ENCODE results near the gene DOCK11.
"Not testable (repeated sequence)": the region's sequence is repeated elsewhere in the genome, so short reads cannot be mapped to it uniquely, and the experiment has no call there.

DOCK11 gene

GRCh38 chrX:118495061-118495921, at the start of gene DOCK11:
Gene DOCK11, plus strand, starts transcription at chrX:118495815. Its CDS starts 157 bp downstream, at chrX:118495972.
- peak; percentile 60 to 68 for DNase-seq (ENCODE audit: low read depth in 2 of 2)

- DNase-seq (ENCODE audit: low read depth in 2 of 2), result no peak
Observed at GRCh38 chrX:118448273-118448783, 47.3 kb upstream of the DOCK11 start.

- no peak for DNase-seq (ENCODE audit: low read depth in 2 of 2)
Observed at GRCh38 chrX:118455013-118455412, 40.6 kb upstream of the DOCK11 start.

- no peak for DNase-seq (ENCODE audit: low read depth in 2 of 2)
Observed at GRCh38 chrX:118459494-118459893, 36.1 kb upstream of the DOCK11 start.

GRCh38 chrX:118464501-118464900, 31.1 kb upstream of the DOCK11 start:
- DNase-seq (ENCODE audit: low read depth in 2 of 2), result no peak

- no peak for DNase-seq (ENCODE audit: low read depth in 2 of 2)
Observed at GRCh38 chrX:118468122-118468521, 27.5 kb upstream of the DOCK11 start.

DNA sequence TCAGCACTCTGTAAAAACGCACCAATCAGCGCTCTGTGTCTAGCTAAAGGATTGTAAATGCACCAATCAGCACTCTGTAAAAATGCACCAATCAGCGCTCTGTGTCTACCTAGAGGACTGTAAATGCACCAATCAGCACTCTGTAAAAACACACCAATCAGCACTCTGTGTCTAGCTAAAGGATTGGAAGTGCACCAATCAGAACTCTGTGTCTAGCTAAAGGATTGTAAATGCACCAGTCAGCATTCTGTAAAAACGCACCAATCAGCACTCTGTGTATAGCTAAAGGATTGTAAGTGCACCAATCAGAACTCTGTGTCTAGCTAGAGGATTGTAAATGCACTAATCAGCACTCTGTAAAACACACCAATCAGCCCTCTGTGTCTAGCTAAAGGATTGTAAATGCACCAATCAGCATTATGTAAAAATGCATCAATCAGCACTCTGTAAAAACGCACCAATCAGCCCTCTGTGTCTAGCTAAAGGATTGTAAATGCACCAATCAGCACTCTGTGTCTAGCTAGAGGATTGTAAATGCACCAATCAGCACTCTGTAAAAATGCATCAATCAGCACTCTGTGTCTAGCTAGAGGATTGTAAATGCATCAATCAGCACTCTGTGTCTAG, 24.8 kb upstream of the DOCK11 start:
- DNase-seq (ENCODE audit: low read depth in 2 of 2), result not testable (repeated sequence)

DNA sequence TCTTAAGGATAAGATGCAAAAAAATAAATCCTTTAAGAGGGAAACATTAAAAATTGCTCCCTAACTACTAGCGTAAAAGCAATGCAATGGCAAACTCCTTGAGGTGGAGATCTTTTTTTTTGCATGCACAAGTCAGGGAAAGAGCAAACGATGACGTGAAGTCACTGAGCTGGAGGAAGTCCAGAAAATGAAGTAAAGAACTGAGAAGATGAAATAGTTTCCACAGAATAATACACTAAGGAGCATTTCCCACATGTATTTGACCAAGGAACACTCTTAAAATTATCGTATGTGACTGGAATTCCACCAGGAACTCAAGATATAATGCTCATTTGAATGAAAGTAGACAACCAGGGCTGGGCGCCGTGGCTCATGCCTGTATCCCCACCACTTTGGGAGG, 21.0 kb upstream of the DOCK11 start:
- no peak for DNase-seq (ENCODE audit: low read depth in 2 of 2)

GRCh38 chrX:118475903-118476302, 19.7 kb upstream of the DOCK11 start:
- DNase-seq (ENCODE audit: low read depth in 2 of 2), result no peak

DNA sequence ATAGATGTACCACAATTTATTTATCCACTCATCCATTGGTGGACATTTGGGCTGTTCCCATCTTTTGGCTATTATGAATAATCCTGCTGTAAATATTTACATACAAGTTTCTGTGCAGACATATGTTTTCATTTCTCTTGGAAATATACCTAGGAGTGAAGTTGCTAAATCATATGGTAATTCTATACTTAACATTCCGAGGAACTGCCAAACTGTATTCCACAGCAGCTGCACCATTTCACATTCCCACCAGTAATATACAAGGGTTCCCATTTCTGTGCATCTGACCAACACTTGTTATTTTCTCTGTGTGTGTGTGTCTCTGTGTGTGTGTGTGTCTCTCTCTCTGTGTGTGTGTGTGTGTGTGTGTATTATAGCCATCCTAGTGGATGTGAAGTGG, 15.4 kb upstream of the DOCK11 start:
- DNase-seq (ENCODE audit: low read depth in 2 of 2), result no peak

DNA sequence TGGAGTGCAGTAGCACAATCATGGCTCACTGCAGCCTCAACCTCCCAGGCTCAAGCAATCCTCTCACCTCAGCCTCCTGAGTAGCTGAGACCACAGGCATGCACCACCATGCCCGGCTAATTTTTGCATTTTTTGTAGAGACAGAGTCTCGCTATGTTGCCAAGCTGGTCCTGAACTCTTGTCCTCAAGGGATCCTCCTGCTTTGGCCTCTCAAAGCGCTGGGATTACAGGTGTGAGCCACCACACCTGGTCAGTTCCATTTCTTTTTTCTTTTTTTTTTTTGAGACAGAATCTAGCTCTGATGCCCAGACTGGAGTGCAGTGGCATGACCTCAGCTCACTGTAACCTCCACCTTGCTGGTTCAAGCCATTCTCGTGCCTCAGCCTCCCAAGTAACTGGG, 13.2 kb upstream of the DOCK11 start:
- DNase-seq (ENCODE audit: low read depth in 2 of 2), result not testable (repeated sequence)

DNA sequence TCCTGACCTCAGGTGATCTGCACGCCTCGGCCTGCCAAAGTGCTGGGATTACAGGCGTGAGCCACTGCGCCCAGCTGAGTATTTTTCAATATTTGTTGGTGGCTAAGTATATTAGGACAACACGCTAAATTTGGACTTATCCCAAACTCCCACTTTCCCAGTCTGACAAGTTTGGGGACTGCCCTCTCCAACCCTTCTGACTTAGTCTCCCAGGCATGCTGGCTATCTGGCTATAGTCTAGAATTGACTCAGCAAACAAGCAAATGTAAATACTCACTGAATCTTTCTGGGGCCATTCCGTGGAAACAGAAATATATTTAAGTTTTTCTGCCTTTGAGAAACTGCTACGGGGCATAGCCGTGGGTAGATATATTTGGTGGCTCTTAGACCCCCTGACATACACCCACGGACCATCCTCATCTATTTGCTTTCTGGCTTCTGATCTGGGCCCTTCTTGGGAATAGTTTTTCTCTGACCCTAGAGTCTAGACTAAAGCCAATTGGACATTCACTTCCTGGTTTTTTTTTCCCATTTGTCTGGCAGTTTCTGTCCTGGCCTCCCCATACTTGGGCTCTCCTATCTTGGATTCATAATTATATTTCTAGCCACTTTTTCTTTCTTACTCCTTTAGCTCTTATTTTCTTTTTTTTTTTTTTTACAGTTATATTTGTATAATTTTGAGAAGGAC, 11.3 kb upstream of the DOCK11 start:
- DNase-seq (ENCODE audit: low read depth in 2 of 2), result no peak

DNA sequence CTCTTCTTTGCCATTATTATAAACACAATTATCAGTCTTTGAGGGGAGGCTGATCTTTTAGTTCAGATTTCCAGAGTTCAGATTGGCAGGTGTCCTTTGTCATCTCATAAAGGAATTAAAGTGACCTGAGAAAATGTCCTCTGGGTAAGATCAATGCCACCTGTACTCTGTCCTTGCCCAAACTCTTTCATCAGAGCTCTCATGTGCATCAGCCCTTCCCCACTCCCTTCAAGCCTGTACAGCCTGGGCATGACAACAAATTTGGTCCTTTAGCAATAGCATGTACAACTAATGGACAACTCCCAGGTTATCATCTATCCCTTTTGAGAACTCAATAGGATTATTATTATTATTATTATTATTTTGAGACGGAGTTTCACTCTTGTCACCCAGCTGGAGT, 8.9 kb upstream of the DOCK11 start:
- DNase-seq (ENCODE audit: low read depth in 2 of 2), result not testable (repeated sequence)

DNA sequence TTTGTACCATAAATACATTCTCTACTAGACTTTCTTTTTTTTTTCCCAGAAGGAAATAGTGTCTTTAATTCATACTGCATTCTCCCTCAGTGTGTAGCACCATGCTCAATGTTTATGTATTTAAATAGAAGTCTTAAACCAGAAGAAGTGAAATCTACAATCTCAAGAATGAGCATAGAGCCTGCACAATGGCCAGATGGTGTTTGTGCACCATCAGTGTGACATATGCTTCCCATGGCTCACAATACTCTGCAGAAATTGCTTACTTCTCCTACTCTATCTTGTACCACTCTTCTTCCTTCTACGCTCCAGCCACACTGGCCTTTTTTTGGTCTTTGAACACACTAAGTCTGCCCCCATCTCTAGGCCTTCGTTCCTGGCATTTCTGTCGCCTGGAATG, 2.6 kb upstream of the DOCK11 start:
- DNase-seq (ENCODE audit: low read depth in 2 of 2), result no peak

DNA sequence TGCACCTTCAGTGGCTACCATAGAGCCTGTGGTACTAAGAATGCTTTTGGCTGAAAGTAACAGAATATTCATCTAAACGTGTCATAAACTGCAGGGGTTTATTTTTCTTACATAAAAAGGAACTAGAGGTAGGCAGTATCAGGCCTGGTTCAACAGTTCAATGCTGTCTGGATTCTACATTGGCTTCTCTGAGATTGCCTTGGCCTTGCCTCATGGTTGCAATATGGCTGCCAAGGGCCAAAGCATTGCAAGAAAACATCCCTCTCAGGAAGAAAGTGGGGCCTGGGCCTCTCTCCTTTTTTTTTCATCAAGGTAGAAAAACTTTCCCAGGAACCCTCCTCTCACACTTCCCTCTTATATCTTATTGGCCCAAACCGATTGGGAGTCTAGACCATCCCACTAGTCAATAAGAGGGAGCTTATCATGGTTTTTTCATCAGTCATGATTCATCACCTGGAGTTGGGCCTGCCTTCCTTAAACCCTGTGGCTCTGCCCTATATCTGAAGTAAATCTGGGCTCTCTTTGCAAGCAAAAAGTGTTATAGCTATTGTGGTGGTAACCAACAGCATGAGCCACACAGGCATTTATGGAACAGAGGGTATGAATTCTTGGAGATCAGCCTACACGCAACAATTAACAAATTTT, 1.8 kb upstream of the DOCK11 start:
- no peak for DNase-seq (ENCODE audit: low read depth in 2 of 2)

- peak; percentile 46 to 50 for DNase-seq (ENCODE audit: low read depth in 2 of 2)
Observed at GRCh38 chrX:118495958-118496762, 545 bp downstream of the DOCK11 start.

DNA sequence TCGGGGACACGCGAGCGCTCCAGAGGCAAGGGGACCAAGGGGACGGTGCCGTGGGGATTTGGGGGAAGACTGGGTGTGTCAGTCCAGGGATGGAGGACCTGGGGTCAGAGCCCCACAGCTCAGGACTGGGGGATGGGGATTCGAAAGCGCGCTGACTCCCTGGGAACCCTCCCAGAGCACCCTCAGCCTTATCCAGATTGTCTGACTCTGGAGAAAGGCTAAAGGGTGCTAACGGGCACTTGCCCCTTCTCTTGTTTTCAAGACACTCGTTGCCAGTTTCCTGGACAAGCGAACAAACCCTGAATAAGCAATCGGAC, 1.1 kb downstream of the DOCK11 start:
- no peak for DNase-seq (ENCODE audit: low read depth in 2 of 2)

DNA sequence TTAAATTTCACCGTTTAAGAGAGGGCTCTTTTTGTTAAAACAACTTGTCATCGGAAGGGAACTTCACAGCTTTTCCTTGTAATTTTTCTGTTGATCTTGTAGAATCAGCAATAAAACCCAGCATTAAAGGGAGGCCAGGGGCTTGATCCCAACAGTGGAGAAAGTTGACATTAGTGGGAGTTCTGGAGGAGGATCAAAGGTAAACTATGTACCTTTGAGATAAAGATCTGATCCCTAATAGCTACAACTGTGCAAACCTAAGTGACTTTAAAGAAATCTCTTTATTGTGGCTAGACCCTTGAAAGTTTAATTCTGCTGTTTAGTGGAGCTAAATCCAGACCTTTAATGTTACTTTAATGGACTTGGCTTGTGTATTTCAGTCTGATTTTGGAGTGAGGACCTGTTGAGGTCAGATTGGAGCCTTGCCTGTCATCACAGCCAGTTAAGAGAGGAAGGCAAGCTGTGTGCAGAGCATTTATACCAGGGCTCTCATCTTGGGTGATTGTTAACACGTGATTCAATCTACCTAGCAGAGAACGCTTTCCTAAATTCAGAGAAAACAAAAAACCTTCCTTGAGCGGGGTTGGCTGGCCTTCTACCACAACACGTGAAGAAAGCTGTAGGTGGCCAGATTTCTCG, 1.7 kb downstream of the DOCK11 start:
- no peak for DNase-seq (ENCODE audit: low read depth in 2 of 2)

DNA sequence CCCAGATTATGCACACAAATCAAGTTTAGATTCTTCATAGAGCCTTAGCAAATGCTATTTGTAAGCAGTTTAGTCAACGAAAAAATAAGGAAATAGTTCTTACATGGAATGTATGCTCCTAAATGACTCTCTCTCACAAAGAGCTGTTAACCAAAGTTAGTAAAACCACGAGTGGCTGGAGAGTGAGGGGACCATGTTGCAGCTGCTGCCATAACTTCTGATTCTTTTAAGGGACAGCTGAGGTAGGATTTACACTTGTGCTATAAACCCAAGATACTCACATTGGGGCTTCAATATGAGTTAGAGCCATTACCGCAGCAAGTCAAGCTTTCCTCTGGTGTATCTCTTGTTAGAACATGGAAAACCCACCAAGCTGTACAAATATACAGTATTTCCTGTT, 2.7 kb downstream of the DOCK11 start:
- no peak for DNase-seq (ENCODE audit: low read depth in 2 of 2)

DNA sequence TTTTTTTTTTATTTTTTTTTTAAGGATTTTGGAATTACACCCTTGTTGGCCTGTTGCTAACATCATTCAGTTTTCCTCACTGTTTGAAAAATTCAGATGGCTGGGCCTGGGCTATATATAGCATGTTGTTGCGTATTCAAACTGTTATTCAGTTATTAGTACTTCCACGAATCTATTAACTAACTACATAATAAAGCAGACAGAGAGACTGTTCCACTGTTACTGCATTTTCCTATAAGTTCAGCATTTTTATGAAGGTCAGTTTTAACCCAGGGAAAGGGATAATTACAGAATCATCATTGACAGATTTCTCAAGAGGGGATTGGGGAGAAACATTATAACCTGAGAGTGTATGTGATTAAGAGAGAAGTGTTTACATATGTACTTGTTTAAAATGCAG, 3.1 kb downstream of the DOCK11 start:
- DNase-seq (ENCODE audit: low read depth in 2 of 2), result no peak

GRCh38 chrX:118499295-118499694, 3.7 kb downstream of the DOCK11 start:
- no peak for DNase-seq (ENCODE audit: low read depth in 2 of 2)
